GM12874 (cell line): Measurements from ENCODE around the gene EPHX1.

ENCODE experiments used
- TF ChIP-seq, protein P1 (sequence below): IDR thresholded peaks from 2 replicates; pipeline ENCODE4 v1.5.1; 2011; ENCODE audit warnings: low read depth, mild to moderate bottlenecking, control low read depth, low read length, moderate library complexity; ENCODE audit not compliant: insufficient read depth

EPHX1 gene

DNA sequence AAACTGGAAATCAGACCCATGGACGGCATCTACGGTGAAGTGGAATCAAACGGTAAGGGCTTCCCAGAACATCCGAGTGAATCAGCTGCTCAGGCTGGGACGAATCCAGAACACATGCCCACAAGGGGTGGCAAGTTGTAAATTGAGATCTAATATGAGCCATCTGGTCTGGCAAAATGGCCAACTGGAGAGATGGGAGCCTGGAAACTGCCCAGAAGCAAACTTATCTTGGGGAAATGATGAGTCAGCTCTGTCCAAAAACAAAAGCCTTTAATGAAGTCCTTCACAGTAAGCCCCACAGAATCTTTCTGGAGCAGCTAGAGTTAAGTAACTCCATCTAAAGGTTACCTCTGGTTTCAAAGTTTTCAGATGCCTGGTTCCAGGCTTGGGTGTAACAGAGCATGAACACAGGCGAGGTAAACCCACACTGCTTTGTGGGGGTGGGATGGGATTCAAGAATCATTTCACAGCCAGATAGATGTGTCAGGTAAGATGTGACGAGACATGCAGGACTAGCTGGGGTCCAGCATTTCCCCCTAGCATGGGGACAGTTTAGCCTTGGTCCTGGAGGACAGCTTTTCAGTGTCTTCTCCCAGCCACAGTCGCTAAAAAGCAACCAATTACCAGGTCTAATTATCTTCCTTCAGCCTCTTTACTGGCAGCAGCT, 42.8 kb upstream of the EPHX1 start:
- TF ChIP-seq, protein P1, sequence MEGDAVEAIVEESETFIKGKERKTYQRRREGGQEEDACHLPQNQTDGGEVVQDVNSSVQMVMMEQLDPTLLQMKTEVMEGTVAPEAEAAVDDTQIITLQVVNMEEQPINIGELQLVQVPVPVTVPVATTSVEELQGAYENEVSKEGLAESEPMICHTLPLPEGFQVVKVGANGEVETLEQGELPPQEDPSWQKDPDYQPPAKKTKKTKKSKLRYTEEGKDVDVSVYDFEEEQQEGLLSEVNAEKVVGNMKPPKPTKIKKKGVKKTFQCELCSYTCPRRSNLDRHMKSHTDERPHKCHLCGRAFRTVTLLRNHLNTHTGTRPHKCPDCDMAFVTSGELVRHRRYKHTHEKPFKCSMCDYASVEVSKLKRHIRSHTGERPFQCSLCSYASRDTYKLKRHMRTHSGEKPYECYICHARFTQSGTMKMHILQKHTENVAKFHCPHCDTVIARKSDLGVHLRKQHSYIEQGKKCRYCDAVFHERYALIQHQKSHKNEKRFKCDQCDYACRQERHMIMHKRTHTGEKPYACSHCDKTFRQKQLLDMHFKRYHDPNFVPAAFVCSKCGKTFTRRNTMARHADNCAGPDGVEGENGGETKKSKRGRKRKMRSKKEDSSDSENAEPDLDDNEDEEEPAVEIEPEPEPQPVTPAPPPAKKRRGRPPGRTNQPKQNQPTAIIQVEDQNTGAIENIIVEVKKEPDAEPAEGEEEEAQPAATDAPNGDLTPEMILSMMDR = no peak

DNA sequence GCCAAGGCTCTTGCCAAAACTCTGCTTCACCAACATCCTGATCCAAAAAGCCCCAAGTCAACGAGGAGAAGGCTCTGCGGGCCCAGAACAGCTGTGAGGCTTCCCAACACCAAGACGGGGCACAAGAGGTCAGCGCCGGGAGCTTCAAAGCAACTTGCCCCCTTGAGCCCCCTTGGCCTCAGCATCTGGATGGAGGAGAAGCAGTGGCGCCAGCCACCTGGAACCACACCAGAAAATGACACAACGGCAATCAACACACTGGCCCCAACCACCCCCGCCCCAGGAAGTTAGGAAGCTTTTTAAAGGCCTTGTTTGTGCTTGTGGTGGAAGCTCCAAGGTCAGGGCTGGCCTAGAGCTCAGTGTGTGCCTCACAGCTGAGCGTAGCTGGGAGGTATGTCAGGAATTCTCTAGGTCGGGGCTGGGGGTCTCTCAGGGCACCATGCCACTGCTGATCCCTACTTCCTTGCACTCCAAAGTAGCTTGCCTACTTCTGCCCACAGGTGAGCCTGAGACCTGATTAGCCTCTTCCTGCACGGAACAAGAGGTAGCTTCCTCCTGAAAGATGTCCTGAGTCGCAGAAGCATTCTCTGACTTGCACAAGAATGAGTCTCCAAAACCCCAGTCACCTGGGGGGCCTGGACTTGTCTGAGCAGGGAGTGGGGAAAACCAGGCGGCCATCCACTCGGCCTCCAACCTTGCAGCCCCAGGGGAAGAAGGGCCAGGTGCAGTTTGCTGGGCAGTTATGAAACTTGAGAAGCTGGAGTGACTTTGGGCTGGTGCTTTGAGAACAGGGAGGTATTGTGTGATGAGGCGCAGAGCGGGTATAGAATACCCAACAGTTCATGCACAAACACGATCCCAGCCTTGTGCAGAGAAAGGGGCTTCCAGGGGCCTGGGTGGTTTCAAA, 42.0 kb upstream of the EPHX1 start:
- TF ChIP-seq, protein P1 = no peak

GRCh38 chr1:225768662-225769426, 41.1 kb upstream of the EPHX1 start:
- TF ChIP-seq, protein P1 = no peak

- TF ChIP-seq, protein P1 = no peak
Measured at GRCh38 chr1:225769687-225770086, 40.2 kb upstream of the EPHX1 start.

- TF ChIP-seq, protein P1 = no peak
Measured at GRCh38 chr1:225770561-225771248, 39.2 kb upstream of the EPHX1 start.

DNA sequence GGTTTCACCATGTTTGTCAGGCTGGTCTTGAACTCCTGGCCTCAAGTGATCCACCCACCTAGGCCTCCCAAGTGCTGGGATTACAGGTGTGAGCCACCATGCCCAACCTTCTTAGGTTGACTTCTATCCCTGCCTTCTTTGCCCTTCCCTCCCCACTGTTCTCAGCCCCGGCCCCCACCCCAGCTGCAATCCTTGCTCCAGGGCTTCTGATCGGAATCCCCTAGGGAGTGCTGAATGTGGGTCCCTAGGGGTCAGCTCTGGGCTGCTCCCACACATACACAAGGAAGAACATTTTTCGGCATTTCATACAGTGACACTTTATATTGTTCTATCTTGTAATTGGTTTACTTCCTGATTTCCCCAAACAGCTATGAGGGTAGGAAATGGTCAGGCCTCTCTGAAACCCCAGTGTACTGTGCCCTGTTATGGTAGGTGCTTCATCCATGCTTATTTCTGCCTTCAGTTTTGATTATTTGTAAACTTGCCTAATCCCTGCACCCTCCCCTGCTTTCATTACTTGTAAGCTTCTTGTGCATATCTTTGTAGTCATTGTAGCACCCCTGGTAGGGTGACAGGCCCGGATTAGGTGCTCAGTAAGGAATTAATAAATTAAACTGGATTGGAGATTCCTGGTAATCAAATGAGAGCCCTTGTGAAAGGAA, 38.1 kb upstream of the EPHX1 start:
- TF ChIP-seq, protein P1 = no peak
